DND-41 (cell line): ENCODE measurements around the gene ASTN1.

Source experiments
- CTCF ChIP-seq: IDR thresholded peaks from 2 replicates; pipeline ENCODE4 v1.5.1; 2012; ENCODE audit warnings: borderline replicate concordance, low read length, moderate library complexity, mild to moderate bottlenecking; ENCODE audit not compliant: poor library complexity, severe bottlenecking; ENCODE audit errors: extremely low read depth
- EZH2 ChIP-seq: IDR thresholded peaks from 3 replicates; pipeline ENCODE4 v1.6.1; 2012; ENCODE audit warnings: borderline replicate concordance, low read depth, mild to moderate bottlenecking, moderate library complexity, low read length, inconsistent platforms; ENCODE audit not compliant: severe bottlenecking

- TF ChIP-seq CTCF (no peak), EZH2 (no peak)
Observed at GRCh38 chr1:177077734-177078499, 86.6 kb downstream of the ASTN1 start.
